Measurements from ENCODE around the gene ASRGL1.
A peak's percentile ranks its signal among the peaks of the same experiment; 100 is the strongest.
"Not testable (repeated sequence)": the region's sequence is repeated elsewhere in the genome, so short reads cannot be mapped to it uniquely, and the experiment has no call there.

ASRGL1 gene

DNA sequence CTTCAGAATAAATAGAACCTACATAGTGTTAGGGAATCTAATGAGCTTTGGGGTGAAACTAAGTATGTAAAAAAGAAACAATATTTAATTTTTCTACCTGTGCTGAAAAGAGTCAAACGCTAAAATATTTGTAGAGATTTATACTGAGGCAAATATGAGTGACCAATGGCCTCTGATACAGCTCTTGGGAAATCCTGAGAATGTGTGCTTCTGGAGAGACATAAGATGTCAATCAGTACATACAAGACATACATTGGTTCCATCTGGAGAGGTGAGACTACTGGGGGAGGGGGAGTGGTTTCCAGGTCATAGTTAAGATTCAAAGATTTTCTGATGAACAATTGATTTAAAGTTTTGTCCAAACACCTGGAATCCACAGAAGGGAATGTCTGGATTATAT is 970 bp downstream of the ASRGL1 start:
- TF ChIP-seq ZC3H10 (CRISPR knock-in tag; IDR thresholded peaks at IDR 0.05), result no peak
- TF ChIP-seq GLIS3 (CRISPR knock-in tag; IDR thresholded peaks at IDR 0.05), result no peak
- TF ChIP-seq, protein P1, sequence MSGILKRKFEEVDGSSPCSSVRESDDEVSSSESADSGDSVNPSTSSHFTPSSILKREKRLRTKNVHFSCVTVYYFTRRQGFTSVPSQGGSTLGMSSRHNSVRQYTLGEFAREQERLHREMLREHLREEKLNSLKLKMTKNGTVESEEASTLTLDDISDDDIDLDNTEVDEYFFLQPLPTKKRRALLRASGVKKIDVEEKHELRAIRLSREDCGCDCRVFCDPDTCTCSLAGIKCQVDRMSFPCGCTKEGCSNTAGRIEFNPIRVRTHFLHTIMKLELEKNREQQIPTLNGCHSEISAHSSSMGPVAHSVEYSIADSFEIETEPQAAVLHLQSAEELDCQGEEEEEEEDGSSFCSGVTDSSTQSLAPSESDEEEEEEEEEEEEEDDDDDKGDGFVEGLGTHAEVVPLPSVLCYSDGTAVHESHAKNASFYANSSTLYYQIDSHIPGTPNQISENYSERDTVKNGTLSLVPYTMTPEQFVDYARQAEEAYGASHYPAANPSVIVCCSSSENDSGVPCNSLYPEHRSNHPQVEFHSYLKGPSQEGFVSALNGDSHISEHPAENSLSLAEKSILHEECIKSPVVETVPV (CRISPR knock-in tag; IDR thresholded peaks at IDR 0.05), result no peak
- no peak for TF ChIP-seq TOX (CRISPR knock-in tag; IDR thresholded peaks at IDR 0.05; ENCODE audit: borderline replicate concordance)
- no peak for TF ChIP-seq ARNTL (CRISPR knock-in tag; IDR thresholded peaks at IDR 0.05; ENCODE audit: borderline replicate concordance, low read depth)
- no peak for TF ChIP-seq ZNF70 (CRISPR knock-in tag; IDR thresholded peaks at IDR 0.05)
- TF ChIP-seq ZNF8 (CRISPR knock-in tag; IDR thresholded peaks at IDR 0.05), result no peak
- ATAC-seq, result no peak

DNA sequence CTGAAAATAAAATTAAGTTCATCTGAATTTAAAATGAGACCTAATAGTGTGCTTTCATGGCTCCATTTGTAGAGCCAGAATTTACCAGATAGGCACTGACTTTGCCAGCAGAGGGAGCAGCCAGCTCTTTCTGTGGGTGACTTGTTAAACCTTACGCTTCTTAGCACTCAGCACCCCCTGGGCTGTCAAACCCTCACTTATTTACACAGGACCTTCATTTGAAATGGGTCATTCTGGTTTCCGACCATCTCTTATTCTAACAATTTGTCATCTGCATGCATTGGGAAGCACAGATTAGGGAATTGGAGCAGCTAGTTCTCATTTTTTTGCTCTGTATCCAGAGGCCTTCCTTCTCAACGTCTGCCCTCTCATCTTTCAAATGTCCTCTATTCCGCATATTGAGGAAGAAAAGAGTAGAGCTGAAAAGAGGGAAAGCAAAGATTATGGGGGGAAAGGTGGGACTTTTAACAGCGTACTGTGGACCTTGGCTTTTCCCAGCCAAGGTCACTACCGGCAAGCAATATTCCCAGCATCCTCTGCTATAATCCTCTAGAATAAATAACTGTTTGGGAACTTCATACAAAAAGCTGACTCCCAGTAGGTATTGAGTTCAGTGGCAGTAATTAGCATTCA is 3.1 kb downstream of the ASRGL1 start:
- TF ChIP-seq, protein P2, sequence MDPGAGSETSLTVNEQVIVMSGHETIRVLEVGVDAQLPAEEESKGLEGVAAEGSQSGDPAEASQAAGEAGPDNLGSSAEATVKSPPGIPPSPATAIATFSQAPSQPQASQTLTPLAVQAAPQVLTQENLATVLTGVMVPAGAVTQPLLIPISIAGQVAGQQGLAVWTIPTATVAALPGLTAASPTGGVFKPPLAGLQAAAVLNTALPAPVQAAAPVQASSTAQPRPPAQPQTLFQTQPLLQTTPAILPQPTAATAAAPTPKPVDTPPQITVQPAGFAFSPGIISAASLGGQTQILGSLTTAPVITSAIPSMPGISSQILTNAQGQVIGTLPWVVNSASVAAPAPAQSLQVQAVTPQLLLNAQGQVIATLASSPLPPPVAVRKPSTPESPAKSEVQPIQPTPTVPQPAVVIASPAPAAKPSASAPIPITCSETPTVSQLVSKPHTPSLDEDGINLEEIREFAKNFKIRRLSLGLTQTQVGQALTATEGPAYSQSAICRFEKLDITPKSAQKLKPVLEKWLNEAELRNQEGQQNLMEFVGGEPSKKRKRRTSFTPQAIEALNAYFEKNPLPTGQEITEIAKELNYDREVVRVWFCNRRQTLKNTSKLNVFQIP (CRISPR knock-in tag; IDR thresholded peaks at IDR 0.05; ENCODE audit: borderline replicate concordance, low read depth), result no peak
- ATAC-seq, result peak; percentile 72

DNA sequence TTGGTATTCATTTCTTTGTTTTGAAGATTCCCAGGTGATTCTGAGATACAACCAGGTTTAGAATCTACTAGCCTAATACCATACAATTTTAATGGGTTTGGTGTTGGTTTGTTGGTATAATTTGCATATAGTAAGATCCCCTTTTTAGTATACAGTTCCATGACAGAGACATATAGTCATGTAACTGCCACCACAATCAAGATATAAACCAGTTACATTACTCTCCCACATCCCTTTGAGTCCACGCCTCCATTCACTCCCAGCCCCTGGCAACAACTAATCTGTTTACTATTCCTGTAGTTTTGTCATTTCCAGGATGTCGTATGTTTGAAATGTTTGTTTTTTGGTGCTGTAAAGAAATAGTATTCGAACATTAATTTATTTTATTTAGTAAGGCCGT is 4.3 kb downstream of the ASRGL1 start:
- no peak for TF ChIP-seq CSDC2 (CRISPR knock-in tag; IDR thresholded peaks at IDR 0.05)
- ATAC-seq, result no peak

DNA sequence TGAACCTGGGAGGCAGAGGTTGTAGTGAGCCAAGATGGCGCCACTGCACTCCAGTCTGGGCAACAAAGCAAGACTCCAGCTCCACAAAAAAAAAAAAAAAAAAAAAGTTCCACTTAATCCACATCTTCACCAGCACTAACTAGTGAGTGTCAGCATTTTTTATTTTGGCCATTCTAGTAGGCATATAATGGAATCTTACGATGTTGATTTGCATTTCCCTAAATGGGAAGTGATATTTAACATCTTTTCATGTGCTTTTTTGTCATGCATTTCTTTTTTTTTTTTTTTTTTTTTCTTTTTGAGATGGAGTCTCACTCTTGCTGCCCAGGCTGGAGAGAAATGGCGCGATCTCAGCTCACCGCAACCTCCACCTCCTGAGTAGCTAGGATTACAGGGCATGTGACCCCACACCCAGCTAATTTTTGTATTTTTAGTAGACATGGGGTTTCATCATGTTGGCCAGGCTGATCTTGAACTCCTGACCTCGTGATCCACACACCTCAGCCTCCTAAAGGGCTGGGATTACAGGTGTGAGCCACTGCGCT is 6.5 kb downstream of the ASRGL1 start:
- ATAC-seq, result not testable (repeated sequence)

DNA sequence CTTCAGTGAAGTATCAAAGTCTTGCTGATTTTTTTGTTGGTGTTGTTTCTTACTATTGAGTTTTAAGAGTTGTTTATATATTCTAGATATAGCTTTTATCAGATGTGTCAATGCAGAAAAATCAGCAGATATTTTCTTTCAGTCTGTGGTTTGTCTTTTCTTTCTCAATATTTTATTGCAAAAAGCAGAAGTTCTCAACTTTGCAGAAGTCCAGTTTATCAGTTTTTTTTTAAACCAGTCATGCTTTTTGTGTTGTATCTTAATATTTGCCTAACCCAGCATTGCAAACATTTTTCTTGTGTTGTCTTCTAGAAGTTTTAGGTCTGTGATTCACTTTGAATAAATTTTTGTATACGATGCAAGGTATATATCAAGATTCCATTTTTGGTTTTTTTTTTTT is 7.0 kb downstream of the ASRGL1 start:
- ATAC-seq, result no peak
- no peak for TF ChIP-seq ISL1 (CRISPR knock-in tag; IDR thresholded peaks at IDR 0.05)
- no peak for TF ChIP-seq TCF4 (CRISPR knock-in tag; IDR thresholded peaks at IDR 0.05; ENCODE audit: borderline replicate concordance)
- TF ChIP-seq ZFP30 (CRISPR knock-in tag; IDR thresholded peaks at IDR 0.05), result no peak
- TF ChIP-seq PPARA (CRISPR knock-in tag; IDR thresholded peaks at IDR 0.05; ENCODE audit: borderline replicate concordance), result no peak
- no peak for TF ChIP-seq ESRRG (CRISPR knock-in tag; IDR thresholded peaks at IDR 0.05)
- TF ChIP-seq BACH2 (CRISPR knock-in tag; IDR thresholded peaks at IDR 0.05; ENCODE audit: borderline replicate concordance), result no peak
- TF ChIP-seq ZC3H10 (CRISPR knock-in tag; IDR thresholded peaks at IDR 0.05), result no peak
- TF ChIP-seq, protein P3, sequence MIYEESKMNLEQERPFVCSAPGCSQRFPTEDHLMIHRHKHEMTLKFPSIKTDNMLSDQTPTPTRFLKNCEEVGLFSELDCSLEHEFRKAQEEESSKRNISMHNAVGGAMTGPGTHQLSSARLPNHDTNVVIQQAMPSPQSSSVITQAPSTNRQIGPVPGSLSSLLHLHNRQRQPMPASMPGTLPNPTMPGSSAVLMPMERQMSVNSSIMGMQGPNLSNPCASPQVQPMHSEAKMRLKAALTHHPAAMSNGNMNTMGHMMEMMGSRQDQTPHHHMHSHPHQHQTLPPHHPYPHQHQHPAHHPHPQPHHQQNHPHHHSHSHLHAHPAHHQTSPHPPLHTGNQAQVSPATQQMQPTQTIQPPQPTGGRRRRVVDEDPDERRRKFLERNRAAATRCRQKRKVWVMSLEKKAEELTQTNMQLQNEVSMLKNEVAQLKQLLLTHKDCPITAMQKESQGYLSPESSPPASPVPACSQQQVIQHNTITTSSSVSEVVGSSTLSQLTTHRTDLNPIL (CRISPR knock-in tag; IDR thresholded peaks at IDR 0.05; ENCODE audit: low read depth), result no peak
- no peak for TF ChIP-seq TOX (CRISPR knock-in tag; IDR thresholded peaks at IDR 0.05; ENCODE audit: borderline replicate concordance)
- TF ChIP-seq, protein P2 (CRISPR knock-in tag; IDR thresholded peaks at IDR 0.05; ENCODE audit: borderline replicate concordance, low read depth), result no peak
- no peak for TF ChIP-seq ZFP3 (CRISPR knock-in tag; IDR thresholded peaks at IDR 0.05)
- TF ChIP-seq, protein P4, sequence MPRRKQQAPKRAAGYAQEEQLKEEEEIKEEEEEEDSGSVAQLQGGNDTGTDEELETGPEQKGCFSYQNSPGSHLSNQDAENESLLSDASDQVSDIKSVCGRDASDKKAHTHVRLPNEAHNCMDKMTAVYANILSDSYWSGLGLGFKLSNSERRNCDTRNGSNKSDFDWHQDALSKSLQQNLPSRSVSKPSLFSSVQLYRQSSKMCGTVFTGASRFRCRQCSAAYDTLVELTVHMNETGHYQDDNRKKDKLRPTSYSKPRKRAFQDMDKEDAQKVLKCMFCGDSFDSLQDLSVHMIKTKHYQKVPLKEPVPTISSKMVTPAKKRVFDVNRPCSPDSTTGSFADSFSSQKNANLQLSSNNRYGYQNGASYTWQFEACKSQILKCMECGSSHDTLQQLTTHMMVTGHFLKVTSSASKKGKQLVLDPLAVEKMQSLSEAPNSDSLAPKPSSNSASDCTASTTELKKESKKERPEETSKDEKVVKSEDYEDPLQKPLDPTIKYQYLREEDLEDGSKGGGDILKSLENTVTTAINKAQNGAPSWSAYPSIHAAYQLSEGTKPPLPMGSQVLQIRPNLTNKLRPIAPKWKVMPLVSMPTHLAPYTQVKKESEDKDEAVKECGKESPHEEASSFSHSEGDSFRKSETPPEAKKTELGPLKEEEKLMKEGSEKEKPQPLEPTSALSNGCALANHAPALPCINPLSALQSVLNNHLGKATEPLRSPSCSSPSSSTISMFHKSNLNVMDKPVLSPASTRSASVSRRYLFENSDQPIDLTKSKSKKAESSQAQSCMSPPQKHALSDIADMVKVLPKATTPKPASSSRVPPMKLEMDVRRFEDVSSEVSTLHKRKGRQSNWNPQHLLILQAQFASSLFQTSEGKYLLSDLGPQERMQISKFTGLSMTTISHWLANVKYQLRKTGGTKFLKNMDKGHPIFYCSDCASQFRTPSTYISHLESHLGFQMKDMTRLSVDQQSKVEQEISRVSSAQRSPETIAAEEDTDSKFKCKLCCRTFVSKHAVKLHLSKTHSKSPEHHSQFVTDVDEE (CRISPR knock-in tag; IDR thresholded peaks at IDR 0.05), result no peak
- TF ChIP-seq GLIS3 (CRISPR knock-in tag; IDR thresholded peaks at IDR 0.05), result no peak
- TF ChIP-seq ZNF565 (CRISPR knock-in tag; conservative IDR thresholded peaks at IDR 0.05; ENCODE audit: low read depth), result no peak
- TF ChIP-seq, protein P1 (CRISPR knock-in tag; IDR thresholded peaks at IDR 0.05), result no peak

Measured in SK-N-SH treated with all-trans-retinoic acid at 6 μM for 48 hours (cell line).